ENCODE results near the gene TGIF1.

Gene TGIF1

GRCh38 chr18:3440341-3440740 lies 9.6 kb upstream of the TGIF1 start:
- DNase-seq: no peak

DNA sequence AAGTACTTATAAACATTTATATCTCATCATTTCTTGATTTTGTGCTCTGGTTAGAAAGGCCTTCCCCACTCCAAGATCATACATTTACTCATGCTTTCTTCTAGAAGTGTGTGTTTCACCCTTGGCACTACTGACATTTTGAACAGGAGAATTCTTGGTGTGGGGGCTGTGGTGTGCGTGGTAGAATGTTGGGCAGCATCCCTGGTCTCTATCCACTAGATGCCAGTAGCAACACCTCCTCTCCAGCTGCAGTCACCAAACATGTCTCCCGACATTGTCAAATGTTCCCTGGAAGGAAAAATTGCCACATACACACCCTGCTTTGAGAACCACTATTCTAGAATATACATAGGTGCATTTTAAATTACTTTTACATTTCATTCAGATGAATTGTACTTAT lies 8.7 kb upstream of the TGIF1 start:
- DNase-seq: peak; percentile 23

- no peak for DNase-seq
Observed at GRCh38 chr18:3442919-3443318, 7.1 kb upstream of the TGIF1 start.

DNA sequence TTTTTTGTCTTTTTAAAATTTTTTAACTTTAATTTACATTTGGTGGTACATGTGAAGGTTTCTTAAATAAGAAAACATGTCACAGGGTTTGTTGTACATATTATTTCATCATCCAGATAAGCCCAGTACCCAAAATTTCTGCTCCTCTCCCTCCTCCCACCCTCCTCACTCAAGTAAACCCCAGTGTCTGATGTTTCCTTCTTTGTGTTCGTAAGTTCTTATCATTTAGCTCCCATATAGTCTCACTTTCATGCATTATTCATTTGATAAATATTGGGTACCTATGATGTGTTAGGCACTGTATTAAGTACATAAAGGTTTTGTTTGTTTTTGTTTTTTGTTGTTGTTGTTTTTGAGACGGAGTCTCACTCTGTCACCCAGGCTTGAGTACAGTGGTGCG lies 5.7 kb upstream of the TGIF1 start:
- no peak for DNase-seq

DNA sequence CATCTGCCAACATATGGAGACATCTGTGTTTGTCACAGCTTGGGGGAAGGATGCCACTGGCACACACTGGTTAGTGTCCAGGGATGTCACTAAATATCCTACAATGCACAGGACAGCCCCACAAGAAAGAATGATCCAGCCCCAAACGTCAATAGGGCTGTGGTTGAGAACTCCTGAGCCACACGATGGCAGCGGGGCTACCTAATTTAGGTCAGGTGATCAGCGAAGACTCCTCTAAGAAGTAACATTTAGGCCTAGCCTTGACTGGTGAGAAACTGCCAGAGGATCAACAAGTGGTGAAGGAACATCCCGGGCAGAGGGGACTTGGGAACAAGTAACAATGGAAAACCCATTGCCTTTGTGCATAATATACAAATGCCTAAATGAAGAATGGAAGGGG lies 5.0 kb upstream of the TGIF1 start:
- DNase-seq: no peak

DNA sequence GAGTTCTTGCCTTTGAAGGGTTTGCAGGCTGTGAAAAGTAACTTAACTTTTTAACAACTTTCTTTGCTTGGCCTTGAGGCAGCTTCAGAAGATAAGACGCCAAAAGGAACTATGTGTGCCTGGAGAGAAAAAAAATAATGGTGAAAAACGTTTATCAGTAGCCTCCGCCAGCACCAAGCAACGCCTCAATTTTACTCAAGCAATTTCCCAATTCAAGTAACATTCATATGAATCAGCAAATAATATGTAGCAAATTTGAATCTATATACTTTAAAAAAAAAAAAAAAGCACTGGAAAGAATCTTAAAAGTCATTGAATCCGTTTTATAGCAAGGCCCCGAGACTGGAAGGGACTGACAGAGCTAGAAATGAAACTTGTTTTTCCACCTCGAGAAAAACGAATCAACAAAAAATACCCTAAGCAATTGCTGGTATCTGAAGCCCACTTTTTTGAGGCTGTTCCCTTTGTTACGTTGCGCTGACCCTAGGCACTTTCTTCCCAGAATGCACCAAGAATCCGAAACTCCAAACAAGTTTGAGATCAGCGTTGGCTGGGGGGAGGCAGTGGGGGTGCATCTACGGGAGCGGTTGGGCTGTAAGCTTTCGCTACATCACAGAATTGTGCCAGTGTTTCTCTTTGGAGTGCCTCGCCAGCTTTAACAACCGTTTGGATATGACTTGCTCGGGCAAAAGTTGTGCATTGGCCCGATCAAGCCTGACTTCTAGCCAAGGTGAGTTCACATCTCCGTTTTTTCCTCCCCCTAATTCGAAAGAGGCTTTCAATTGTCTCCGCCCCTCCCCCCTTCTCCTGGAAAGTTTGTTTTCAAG lies 2.7 kb upstream of the TGIF1 start:
- DNase-seq: peak; percentile 72

GRCh38 chr18:3447895-3448837 lies 1.8 kb upstream of the TGIF1 start:
- DNase-seq: peak; percentile 98

DNA sequence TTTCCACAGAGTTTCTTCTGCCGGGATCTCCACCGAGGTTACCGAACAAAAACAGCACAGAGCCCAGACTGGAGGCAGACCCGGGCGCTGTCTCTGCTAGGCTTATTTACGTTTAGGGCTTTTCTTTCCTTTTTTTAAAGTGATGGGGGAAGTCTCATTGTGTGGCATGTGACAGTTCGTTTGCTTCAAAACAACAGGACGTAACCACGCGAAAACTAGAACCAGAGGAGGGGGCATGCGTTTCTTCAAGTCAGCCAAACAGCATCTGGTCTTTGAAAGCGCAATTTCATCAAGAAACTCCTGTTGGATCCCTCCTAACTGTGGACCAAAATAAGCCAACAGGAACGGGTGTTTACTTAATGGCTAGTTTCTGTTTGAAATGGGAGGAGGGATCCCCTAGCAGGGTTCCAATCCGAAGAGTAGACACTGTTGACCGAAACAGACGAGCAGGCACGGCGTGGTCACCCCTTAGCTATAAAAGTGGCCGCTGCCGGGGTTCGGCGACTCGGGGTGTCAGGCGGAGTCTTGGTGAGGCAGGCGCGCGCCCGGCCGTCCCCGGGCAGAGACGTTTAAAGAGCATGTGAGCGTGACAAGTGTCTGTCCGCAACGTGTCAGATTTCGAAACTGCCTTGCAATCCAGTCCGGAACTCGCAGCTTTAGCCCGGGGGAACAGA lies 997 bp upstream of the TGIF1 start:
- DNase-seq: peak; percentile 76

DNA sequence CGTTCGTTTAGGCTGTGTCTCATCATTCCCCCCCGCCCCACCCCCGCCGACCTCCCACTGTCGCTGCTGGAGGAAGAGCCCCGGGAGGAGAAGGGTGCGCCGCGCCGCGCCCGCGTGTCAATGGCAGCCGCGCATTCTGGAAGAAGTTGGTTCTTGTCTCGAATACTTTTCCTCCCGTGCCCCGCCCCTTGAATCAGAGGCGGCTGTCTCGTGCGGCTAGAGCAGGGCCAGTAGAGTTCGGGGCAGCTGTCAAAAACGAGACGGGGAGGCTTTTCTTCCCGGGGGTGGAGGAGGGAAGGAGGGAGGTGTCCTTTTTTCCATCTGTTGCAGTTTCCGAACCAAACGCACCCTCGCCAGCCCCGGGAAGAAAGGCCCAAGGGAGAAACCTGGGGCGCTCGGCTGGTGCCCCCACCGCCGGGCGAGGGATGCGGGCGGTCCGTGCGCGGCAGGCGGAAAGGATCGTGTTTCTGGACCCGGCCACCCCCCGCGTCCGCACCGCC lies 410 bp upstream of the TGIF1 start:
- DNase-seq: peak; percentile 92

DNA sequence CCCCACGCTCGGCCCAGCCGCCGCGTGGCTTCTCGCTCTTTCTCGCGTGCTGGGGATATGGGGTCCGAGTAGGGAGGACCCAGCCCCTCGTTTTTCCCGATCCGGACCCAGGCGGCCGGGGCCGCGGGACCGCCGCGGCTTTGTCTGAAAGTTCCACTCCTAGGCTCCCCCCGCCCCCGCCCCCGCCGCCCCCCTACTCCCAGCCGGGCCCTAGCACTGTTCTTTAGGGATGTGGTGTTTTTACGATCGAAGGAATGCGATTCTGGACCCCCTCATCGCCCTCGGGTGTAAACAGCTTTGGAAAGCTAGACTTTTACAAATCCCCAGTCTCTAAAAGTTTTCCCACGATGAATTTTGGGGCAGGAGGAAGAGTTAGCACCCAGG lies 819 bp downstream of the TGIF1 start:
- no peak for DNase-seq

- DNase-seq: peak; percentile 95
Observed at GRCh38 chr18:3451183-3451988, 1.4 kb downstream of the TGIF1 start.

DNA sequence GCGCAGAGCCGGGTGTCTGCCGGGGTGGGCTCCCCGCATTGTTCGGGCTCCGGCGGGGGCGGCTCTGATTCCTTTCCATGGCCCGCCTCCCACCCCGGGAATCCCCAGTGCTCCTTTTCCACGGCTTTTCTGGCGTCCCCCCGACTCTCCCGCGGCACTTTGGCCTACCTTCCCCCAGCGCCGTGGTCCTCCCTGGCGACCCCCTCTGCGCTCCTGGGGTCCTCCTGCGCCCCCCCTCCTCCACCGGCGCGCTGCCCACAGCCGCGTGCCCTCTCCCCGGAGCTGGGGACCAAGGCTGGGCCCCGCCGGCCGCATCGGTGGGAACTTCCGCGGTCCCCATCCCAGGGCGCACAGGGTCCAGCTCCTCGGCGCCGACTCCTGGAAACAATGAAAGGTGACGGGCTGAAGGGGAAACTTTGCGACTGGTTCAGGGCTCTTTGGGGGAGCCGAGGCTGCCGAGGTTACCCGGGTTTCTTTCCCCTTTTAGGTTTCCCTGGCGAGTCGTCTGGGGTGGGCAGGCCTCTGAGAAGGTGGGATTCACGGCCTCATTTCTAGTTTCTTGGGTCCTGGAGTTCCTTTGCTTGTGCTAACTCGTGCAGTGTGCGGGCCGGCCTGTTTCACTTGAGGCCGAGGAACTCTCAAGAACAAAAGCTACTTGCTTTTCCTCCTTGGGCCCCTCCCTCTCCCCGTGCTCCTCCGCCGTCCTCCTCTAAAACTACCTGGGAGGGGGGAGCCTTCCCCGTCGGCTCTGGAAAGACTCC lies 2.2 kb downstream of the TGIF1 start:
- DNase-seq: peak; percentile 67

GRCh38 chr18:3452750-3453539 lies 3.0 kb downstream of the TGIF1 start:
- DNase-seq: peak; percentile 26

GRCh38 chr18:3453540-3454364 lies 3.8 kb downstream of the TGIF1 start:
- DNase-seq: peak; percentile 99

DNA sequence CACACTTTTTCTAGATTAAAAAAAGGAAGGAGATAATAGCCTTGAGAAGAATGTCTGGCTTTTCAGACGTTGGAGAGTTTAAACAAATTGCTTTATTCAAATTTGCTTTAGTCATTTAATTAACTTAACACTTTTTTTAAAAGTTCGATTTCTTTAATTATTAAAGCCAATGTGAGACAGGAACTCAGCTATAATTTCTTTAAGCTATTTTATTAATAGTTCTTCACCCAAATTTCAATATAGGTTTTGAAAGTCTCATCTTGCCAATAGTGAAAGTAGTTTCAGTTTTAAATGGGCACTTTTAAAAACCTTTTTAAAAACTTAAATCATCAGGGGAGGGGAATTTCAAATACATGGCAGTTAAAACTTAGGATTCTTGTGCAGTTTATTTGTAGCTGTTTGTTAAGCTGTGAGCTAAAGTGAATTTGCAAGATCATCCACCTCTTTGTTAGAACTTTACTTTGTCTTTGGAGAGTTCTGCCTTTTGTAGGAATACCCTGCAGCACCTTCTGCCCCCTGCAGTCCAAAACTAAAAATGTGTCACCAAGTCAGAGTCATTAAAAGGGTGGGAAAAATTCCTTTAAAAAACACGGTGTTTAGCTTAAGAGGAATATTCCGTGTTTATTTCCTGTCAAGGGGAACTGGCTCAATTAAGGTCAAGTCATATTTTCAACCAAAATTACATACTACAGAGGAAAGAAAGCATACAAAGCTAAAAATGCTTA lies 4.6 kb downstream of the TGIF1 start:
- peak; percentile 62 for DNase-seq

- DNase-seq: no peak
Observed at GRCh38 chr18:3455090-3455635, 5.2 kb downstream of the TGIF1 start.

GRCh38 chr18:3455907-3456685 lies 6.1 kb downstream of the TGIF1 start:
- peak; percentile 64 for DNase-seq

DNA sequence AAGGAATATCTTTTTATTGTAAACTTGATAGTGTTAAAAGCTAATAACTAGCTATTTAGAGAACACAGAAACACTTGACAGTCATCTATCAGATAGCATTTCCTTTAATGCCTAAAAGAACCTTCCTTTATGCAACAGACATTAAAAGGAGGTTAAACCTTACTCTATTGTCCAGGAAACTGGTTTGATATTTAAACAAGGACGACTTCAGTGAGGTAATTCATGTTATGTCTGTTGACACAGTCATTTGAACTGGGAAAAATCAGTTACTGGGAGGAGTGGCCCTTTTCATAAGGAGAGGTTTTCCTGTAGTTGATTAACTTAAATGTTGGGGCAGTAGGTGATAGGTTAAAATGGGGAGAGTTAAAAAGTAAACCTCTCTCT lies 6.7 kb downstream of the TGIF1 start:
- DNase-seq: no peak

All from fibroblast of skin of right quadriceps (primary cell).